HEK293 (cell line): Measurements from ENCODE around the gene ORC2.

Source experiments
- CTCF ChIA-PET: fragments of 350-600 bp; formaldehyde crosslinking; extraction: SDS; loops from one replicate; lab custom pipeline; 2021; ENCODE audit warnings: antibody characterized with exemption; lab: Yijun Ruan, JAX
- POLR2A ChIA-PET: fragments of 300-600 bp; formaldehyde crosslinking; extraction: SDS; loops from one replicate; lab custom pipeline; 2020; ENCODE audit warnings: antibody characterized with exemption, inconsistent platforms; lab: Yijun Ruan, JAX
- H3K27ac ChIP-seq: fragments of 200-500 bp; sonication (Bioruptor generic); 2 replicates; pipeline ENCODE4 v1.5.1; 2014; ENCODE audit warnings: low read depth, low read length, control low read depth, inconsistent platforms; ENCODE audit errors: extremely low read depth
- H3K36me3 ChIP-seq, 2 experiments: fragments of 200-500 bp in 1 of 2; sonication (Bioruptor generic) in 1 of 2; 1 replicate in 1 of 2; 2 replicates in 1 of 2; pipeline ENCODE4 v1.5.1; 2014 to 2017; ENCODE audit warnings: inconsistent platforms in 2 of 2, low read length in 2 of 2; ENCODE audit not compliant: control insufficient read depth in 2 of 2, insufficient read depth in 1 of 2
- H3K4me1 ChIP-seq: fragments of 200-500 bp; sonication (Bioruptor generic); 2 replicates; pipeline ENCODE4 v1.5.1; 2014; ENCODE audit warnings: mild to moderate bottlenecking, low read length, inconsistent platforms; ENCODE audit not compliant: control insufficient read depth, insufficient read depth
- H3K4me3 ChIP-seq: 2 replicates; pipeline ENCODE4 v1.5.1; 2011; ENCODE audit warnings: low read depth, mild to moderate bottlenecking, control low read depth, low read length, moderate library complexity
- H3K9me3 ChIP-seq: fragments of 200-500 bp; sonication (Bioruptor generic); 2 replicates; pipeline ENCODE4 v1.5.1; 2014; ENCODE audit warnings: low read depth, low read length, inconsistent platforms; ENCODE audit not compliant: control insufficient read depth, insufficient read depth
- BCL11A ChIP-seq: fragments of 450-650 bp; formaldehyde crosslinking; IDR thresholded peaks from 2 replicates; pipeline ENCODE4 v1.5.1; 2016; ENCODE audit warnings: low read depth, missing biosample characterization, missing genetic modification characterization
- EGR2 ChIP-seq: fragments of 450-650 bp; formaldehyde crosslinking; IDR thresholded peaks from 2 replicates; pipeline ENCODE4 v1.5.1; 2016; ENCODE audit warnings: low read depth, missing biosample characterization, missing genetic modification characterization
- IKZF3 ChIP-seq: fragments of 450-650 bp; IDR thresholded peaks from 2 replicates; pipeline ENCODE4 v1.5.0; 2018; ENCODE audit warnings: missing biosample characterization, mild to moderate bottlenecking, missing genetic modification characterization, moderate library complexity
- KLF9 ChIP-seq: fragments of 450-650 bp; formaldehyde crosslinking; IDR thresholded peaks from 2 replicates; pipeline ENCODE4 v1.5.1; 2016; ENCODE audit warnings: missing biosample characterization, missing genetic modification characterization, low read depth
- MZF1 ChIP-seq: fragments of 450-650 bp; formaldehyde crosslinking; IDR thresholded peaks from 2 replicates; pipeline ENCODE4 v1.5.1; 2017; ENCODE audit warnings: missing biosample characterization, missing genetic modification characterization, borderline replicate concordance
- OSR2 ChIP-seq: fragments of 450-650 bp; formaldehyde crosslinking; IDR thresholded peaks from 2 replicates; pipeline ENCODE4 v1.5.1; 2016; ENCODE audit warnings: missing biosample characterization, missing genetic modification characterization
- YY1 ChIP-seq: fragments of 450-650 bp; formaldehyde crosslinking; IDR thresholded peaks from 2 replicates; pipeline ENCODE4 v1.5.1; 2018; ENCODE audit warnings: missing biosample characterization, missing genetic modification characterization
- ZBTB1 ChIP-seq: fragments of 450-650 bp; formaldehyde crosslinking; IDR thresholded peaks from 2 replicates; pipeline ENCODE4 v1.5.1; 2016; ENCODE audit warnings: missing biosample characterization, missing genetic modification characterization
- ZBTB17 ChIP-seq: fragments of 450-650 bp; formaldehyde crosslinking; IDR thresholded peaks from 2 replicates; pipeline ENCODE4 v1.5.1; 2016; ENCODE audit warnings: missing biosample characterization, missing genetic modification characterization
- ZEB2 ChIP-seq: fragments of 450-650 bp; formaldehyde crosslinking; IDR thresholded peaks from 2 replicates; pipeline ENCODE4 v1.5.1; 2016; ENCODE audit warnings: missing biosample characterization, missing genetic modification characterization
- ZNF10 ChIP-seq: fragments of 450-650 bp; formaldehyde crosslinking; IDR thresholded peaks from 2 replicates; pipeline ENCODE4 v1.5.1; 2017; ENCODE audit warnings: missing biosample characterization, missing genetic modification characterization
- ZNF133 ChIP-seq: fragments of 450-650 bp; formaldehyde crosslinking; IDR thresholded peaks from 2 replicates; pipeline ENCODE4 v1.5.1; 2016; ENCODE audit warnings: missing biosample characterization, missing genetic modification characterization
- ZNF335 ChIP-seq: fragments of 450-650 bp; formaldehyde crosslinking; conservative IDR thresholded peaks from 2 replicates; pipeline ENCODE4 v1.5.1; 2016; ENCODE audit warnings: missing biosample characterization, missing genetic modification characterization
- ZNF391 ChIP-seq: fragments of 450-650 bp; formaldehyde crosslinking; IDR thresholded peaks from 2 replicates; pipeline ENCODE4 v1.5.1; 2016; ENCODE audit warnings: low read depth, missing biosample characterization, missing genetic modification characterization, borderline replicate concordance
- ZNF501 ChIP-seq: fragments of 450-650 bp; formaldehyde crosslinking; IDR thresholded peaks from 2 replicates; pipeline ENCODE4 v1.5.1; 2016; ENCODE audit warnings: missing biosample characterization, missing genetic modification characterization
- ZNF549 ChIP-seq: fragments of 450-650 bp; IDR thresholded peaks from 2 replicates; pipeline ENCODE4 v1.5.1; 2018; ENCODE audit warnings: missing biosample characterization, missing genetic modification characterization, mild to moderate bottlenecking, inconsistent platforms, moderate library complexity
- ZNF558 ChIP-seq: fragments of 450-650 bp; formaldehyde crosslinking; IDR thresholded peaks from 2 replicates; pipeline ENCODE4 v1.5.1; 2016; ENCODE audit warnings: missing biosample characterization, missing genetic modification characterization
- ZNF701 ChIP-seq: fragments of 450-650 bp; formaldehyde crosslinking; IDR thresholded peaks from 2 replicates; pipeline ENCODE4 v1.5.1; 2016; ENCODE audit warnings: missing biosample characterization, missing genetic modification characterization
- ZNF843 ChIP-seq: fragments of 450-650 bp; formaldehyde crosslinking; IDR thresholded peaks from 2 replicates; pipeline ENCODE4 v1.5.1; 2016; ENCODE audit warnings: missing biosample characterization, missing genetic modification characterization
- TF ChIP-seq, protein P1 (sequence below): fragments of 450-650 bp; formaldehyde crosslinking; IDR thresholded peaks from 2 replicates; pipeline ENCODE4 v1.5.1; 2016; ENCODE audit warnings: missing biosample characterization, missing genetic modification characterization
- TF ChIP-seq, protein P2 (sequence below): fragments of 450-650 bp; formaldehyde crosslinking; IDR thresholded peaks from 2 replicates; pipeline ENCODE4 v1.5.0; 2017; ENCODE audit warnings: missing biosample characterization, missing genetic modification characterization, borderline replicate concordance
- TF ChIP-seq, protein P3 (sequence below): fragments of 450-650 bp; formaldehyde crosslinking; IDR thresholded peaks from 2 replicates; pipeline ENCODE4 v1.5.1; 2016; ENCODE audit warnings: missing biosample characterization, missing genetic modification characterization
- TF ChIP-seq, protein P4 (sequence below): fragments of 450-650 bp; IDR thresholded peaks from 2 replicates; pipeline ENCODE4 v1.5.1; 2018; ENCODE audit warnings: missing biosample characterization, mild to moderate bottlenecking, missing genetic modification characterization
- TF ChIP-seq, protein P5 (sequence below): fragments of 450-650 bp; formaldehyde crosslinking; IDR thresholded peaks from 2 replicates; pipeline ENCODE4 v1.5.1; 2016; ENCODE audit warnings: missing biosample characterization, missing genetic modification characterization, low read depth
- TF ChIP-seq, protein P6 (sequence below): fragments of 450-650 bp; formaldehyde crosslinking; IDR thresholded peaks from 2 replicates; pipeline ENCODE4 v1.5.1; 2016; ENCODE audit warnings: missing biosample characterization, missing genetic modification characterization

The ORC2 gene

DNA sequence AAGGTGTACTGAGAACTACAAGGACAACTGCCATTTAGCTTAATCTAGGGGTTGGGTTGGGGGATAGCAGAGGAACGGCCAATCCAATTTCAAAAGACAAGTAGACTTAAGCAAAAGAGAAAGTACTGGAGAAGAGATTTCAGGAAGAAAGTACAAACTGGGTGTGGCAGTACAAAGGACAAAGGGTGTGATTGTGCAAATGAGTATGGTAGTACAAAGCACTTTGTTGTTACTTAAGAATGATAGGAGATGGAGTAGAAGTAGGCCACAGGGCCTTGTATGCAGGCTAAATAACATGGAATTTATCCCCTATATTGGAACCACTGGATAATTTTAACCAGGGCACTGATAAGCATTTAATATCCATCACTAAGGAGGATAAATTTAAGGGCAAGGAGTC is 4.7 kb upstream of the ORC2 start:
- ChIA-PET POLR2A (no interaction called here), CTCF (interaction anchor here (1.8 to 2.3 kb wide), 2 partner anchors 63 to 101 kb away, joined by 7 to 14 read pairs; no protein-coding TSS in a partner anchor)
- H3K27ac ChIP-seq: no peak overlapping the region
- H3K4me1 ChIP-seq: peaks cover 9% of the 10 kb centered on the region; the same call in 1 of the 2 replicates
- H3K4me3 ChIP-seq: no peak overlapping the region
- H3K36me3 ChIP-seq: no peaks in the 10 kb centered on the region
- TF ChIP-seq EGR2: no peak
- no peaks in the 10 kb centered on the region for H3K9me3 ChIP-seq

DNA sequence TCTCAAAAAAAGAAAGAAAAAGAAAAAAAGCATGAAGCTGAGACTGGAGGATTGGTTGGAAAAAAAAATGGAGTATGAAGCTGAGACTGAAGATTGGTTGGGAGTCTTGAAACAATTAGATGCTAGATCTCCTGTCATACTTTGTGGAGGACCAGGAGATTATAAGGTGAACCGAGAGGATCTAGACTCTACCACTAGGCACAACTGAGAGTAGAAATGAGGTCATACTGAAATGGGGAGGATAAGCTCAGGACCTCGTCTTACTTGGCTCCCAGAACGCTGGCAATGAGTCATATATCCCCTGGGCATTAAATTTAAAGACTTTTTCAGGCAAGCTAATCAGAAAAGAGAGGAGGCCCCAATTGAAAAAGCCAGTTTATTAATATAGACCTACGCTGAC is 3.3 kb upstream of the ORC2 start:
- Histone ChIP-seq H3K4me3 (no peak overlapping the region), H3K27ac (no peak overlapping the region), H3K4me1 (peaks cover 9% of the 10 kb centered on the region; the same call in 1 of the 2 replicates), H3K36me3 (no peaks in the 10 kb centered on the region), H3K9me3 (no peaks in the 10 kb centered on the region)
- ChIA-PET POLR2A (interaction anchor here (0.6 to 1.0 kb wide), 2 partner anchors 52 to 102 kb away, joined by 4 to 12 read pairs; no protein-coding TSS in a partner anchor), CTCF (interaction anchor here (0.5 to 2.3 kb wide), 10 partner anchors 13 to 357 kb away, joined by 3 to 14 read pairs (median 4); partner anchors contain the start of gene NDUFB3)
- TF ChIP-seq ZBTB1 (tag by site-specific recombination) (0 out of 2 replicates have a peak, but pooled peaks have one; percentile 10), BCL11A (0 out of 2 replicates have a peak, but pooled peaks have one; percentile 18), ZNF549 (tag by site-specific recombination) (no peak), ZNF501 (peak; percentile 39; the same call in 1 of the 2 replicates), ZNF701 (tag by site-specific recombination) (no peak), YY1 (tag by site-specific recombination) (no peak), ZNF558 (peak; percentile 52; the same call in 1 of the 2 replicates), ZEB2 (tag by site-specific recombination) (peak; percentile 84), KLF9 (tag by site-specific recombination) (no peak), IKZF3 (tag by site-specific recombination) (peak; percentile 34; the same call in 1 of the 2 replicates), ZNF10 (0 out of 2 replicates have a peak, but pooled peaks have one; percentile 29), MZF1 (tag by site-specific recombination) (0 out of 2 replicates have a peak, but pooled peaks have one; percentile 23), ZNF133 (tag by site-specific recombination) (no peak), ZNF335 (peak; percentile 39), ZNF843 (tag by site-specific recombination) (peak; percentile 46; the same call in 1 of the 2 replicates), ZBTB17 (tag by site-specific recombination) (peak; percentile 94), ZNF391 (tag by site-specific recombination) (no peak), OSR2 (tag by site-specific recombination) (peak; percentile 6; the same call in 1 of the 2 replicates)
- TF ChIP-seq, protein P1, sequence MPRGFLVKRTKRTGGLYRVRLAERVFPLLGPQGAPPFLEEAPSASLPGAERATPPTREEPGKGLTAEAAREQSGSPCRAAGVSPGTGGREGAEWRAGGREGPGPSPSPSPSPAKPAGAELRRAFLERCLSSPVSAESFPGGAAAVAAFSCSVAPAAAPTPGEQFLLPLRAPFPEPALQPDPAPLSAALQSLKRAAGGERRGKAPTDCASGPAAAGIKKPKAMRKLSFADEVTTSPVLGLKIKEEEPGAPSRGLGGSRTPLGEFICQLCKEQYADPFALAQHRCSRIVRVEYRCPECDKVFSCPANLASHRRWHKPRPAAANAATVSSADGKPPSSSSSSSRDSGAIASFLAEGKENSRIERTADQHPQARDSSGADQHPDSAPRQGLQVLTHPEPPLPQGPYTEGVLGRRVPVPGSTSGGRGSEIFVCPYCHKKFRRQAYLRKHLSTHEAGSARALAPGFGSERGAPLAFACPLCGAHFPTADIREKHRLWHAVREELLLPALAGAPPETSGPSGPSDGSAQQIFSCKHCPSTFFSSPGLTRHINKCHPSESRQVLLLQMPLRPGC (tag by site-specific recombination): peak; percentile 54; the same call in 1 of the 2 replicates
- TF ChIP-seq, protein P2, sequence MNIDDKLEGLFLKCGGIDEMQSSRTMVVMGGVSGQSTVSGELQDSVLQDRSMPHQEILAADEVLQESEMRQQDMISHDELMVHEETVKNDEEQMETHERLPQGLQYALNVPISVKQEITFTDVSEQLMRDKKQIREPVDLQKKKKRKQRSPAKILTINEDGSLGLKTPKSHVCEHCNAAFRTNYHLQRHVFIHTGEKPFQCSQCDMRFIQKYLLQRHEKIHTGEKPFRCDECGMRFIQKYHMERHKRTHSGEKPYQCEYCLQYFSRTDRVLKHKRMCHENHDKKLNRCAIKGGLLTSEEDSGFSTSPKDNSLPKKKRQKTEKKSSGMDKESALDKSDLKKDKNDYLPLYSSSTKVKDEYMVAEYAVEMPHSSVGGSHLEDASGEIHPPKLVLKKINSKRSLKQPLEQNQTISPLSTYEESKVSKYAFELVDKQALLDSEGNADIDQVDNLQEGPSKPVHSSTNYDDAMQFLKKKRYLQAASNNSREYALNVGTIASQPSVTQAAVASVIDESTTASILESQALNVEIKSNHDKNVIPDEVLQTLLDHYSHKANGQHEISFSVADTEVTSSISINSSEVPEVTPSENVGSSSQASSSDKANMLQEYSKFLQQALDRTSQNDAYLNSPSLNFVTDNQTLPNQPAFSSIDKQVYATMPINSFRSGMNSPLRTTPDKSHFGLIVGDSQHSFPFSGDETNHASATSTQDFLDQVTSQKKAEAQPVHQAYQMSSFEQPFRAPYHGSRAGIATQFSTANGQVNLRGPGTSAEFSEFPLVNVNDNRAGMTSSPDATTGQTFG (tag by site-specific recombination): no peak
- TF ChIP-seq, protein P3, sequence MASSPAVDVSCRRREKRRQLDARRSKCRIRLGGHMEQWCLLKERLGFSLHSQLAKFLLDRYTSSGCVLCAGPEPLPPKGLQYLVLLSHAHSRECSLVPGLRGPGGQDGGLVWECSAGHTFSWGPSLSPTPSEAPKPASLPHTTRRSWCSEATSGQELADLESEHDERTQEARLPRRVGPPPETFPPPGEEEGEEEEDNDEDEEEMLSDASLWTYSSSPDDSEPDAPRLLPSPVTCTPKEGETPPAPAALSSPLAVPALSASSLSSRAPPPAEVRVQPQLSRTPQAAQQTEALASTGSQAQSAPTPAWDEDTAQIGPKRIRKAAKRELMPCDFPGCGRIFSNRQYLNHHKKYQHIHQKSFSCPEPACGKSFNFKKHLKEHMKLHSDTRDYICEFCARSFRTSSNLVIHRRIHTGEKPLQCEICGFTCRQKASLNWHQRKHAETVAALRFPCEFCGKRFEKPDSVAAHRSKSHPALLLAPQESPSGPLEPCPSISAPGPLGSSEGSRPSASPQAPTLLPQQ (tag by site-specific recombination): 0 out of 2 replicates have a peak, but pooled peaks have one; percentile 24
- TF ChIP-seq, protein P4, sequence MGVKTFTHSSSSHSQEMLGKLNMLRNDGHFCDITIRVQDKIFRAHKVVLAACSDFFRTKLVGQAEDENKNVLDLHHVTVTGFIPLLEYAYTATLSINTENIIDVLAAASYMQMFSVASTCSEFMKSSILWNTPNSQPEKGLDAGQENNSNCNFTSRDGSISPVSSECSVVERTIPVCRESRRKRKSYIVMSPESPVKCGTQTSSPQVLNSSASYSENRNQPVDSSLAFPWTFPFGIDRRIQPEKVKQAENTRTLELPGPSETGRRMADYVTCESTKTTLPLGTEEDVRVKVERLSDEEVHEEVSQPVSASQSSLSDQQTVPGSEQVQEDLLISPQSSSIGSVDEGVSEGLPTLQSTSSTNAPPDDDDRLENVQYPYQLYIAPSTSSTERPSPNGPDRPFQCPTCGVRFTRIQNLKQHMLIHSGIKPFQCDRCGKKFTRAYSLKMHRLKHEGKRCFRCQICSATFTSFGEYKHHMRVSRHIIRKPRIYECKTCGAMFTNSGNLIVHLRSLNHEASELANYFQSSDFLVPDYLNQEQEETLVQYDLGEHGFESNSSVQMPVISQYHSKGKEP (tag by site-specific recombination): no peak
- TF ChIP-seq, protein P5, sequence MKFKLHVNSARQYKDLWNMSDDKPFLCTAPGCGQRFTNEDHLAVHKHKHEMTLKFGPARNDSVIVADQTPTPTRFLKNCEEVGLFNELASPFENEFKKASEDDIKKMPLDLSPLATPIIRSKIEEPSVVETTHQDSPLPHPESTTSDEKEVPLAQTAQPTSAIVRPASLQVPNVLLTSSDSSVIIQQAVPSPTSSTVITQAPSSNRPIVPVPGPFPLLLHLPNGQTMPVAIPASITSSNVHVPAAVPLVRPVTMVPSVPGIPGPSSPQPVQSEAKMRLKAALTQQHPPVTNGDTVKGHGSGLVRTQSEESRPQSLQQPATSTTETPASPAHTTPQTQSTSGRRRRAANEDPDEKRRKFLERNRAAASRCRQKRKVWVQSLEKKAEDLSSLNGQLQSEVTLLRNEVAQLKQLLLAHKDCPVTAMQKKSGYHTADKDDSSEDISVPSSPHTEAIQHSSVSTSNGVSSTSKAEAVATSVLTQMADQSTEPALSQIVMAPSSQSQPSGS: peak; percentile 96
- TF ChIP-seq, protein P6, sequence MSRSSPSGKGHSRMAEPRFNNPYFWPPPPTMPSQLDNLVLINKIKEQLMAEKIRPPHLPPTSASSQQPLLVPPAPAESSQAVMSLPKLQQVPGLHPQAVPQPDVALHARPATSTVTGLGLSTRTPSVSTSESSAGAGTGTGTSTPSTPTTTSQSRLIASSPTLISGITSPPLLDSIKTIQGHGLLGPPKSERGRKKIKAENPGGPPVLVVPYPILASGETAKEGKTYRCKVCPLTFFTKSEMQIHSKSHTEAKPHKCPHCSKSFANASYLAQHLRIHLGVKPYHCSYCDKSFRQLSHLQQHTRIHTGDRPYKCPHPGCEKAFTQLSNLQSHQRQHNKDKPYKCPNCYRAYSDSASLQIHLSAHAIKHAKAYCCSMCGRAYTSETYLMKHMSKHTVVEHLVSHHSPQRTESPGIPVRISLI (tag by site-specific recombination): peak; percentile 84
